Measurements from ENCODE around the gene NTN4. TPM values are rescaled to one million over a fixed set of nuclear protein-coding genes. Genes with fewer than 3 reads are reported as not detected.

NTN4 gene
- total and polyA plus RNA-seq, 10 of the 15 experiments (the other 5 are each of a cell fraction or from before 2014, with no cell fraction given): 0.15 TPM; not detected in 9

- H4K20me1 ChIP-seq (ENCODE audit: control insufficient read depth, insufficient read depth): no peaks in the 10 kb centered on the region
- no peak for FAIRE-seq
- no peak overlapping the region for H3K27ac ChIP-seq (ENCODE audit: control insufficient read depth, insufficient read depth)
- no peak overlapping the region for H2AFZ ChIP-seq (ENCODE audit: control insufficient read depth, low read depth, low read length)
- no peak for DNase-seq (ENCODE audit: low read depth, low spot score)
- CTCF ChIA-PET: interaction anchor here (2.4 kb wide), 1 partner anchor 8 kb away, joined by 6 read pairs; no protein-coding TSS in a partner anchor
- BruUV-seq (replicated peaks): no TSS peak
- RAD21 ChIA-PET (ENCODE audit: unreplicated experiment): no interaction called here
- no peaks in the 10 kb centered on the region for H3K9me3 ChIP-seq (replicated peaks; ENCODE audit: control insufficient read depth, insufficient read depth, low read length)
- no peak overlapping the region for H3K9ac ChIP-seq (ENCODE audit: control insufficient read depth, insufficient read depth, low read length)
- SMC1A ChIA-PET (ENCODE audit: uncharacterized antibody, unreplicated experiment): no interaction called here
- no peaks in the 10 kb centered on the region for H3K36me3 ChIP-seq (ENCODE audit: control insufficient read depth in 2 of 2, insufficient read depth in 2 of 2, low read length in 1 of 2)
- intact Hi-C loops (cut with micrococcal nuclease; ENCODE audit: unreplicated experiment): no loop called here
- no peak for ATAC-seq
- no peaks in the 10 kb centered on the region for H3K79me2 ChIP-seq (ENCODE audit: control insufficient read depth, insufficient read depth, low read length)
- no peak overlapping the region for H3K4me2 ChIP-seq (ENCODE audit: control insufficient read depth, insufficient read depth)
- no peak overlapping the region for H3K4me3 ChIP-seq
- in situ Hi-C loops (cut with MboI): no loop called here
- POLR2A ChIA-PET: no interaction called here
- H3K27me3 ChIP-seq (replicated peaks in 1 of 2; ENCODE audit: control insufficient read depth in 2 of 2, insufficient read depth in 2 of 2, low read length in 1 of 2): no peaks in the 10 kb centered on the region
- H3K4me1 ChIP-seq (ENCODE audit: control insufficient read depth, insufficient read depth, low read length): no peaks in the 10 kb centered on the region
- TF ChIP-seq RAD51 (IDR thresholded peaks at IDR 0.05): no peak
- TF ChIP-seq ZNF24 (IDR thresholded peaks at IDR 0.05): no peak
- TF ChIP-seq MXI1 (IDR thresholded peaks at IDR 0.05; ENCODE audit: low read depth, low read length): no peak
- TF ChIP-seq TAF1 (IDR thresholded peaks at IDR 0.05; ENCODE audit: borderline replicate concordance, low read depth, low read length): no peak
- TF ChIP-seq SPI1 (IDR thresholded peaks at IDR 0.05; ENCODE audit: borderline replicate concordance, insufficient read depth, low read depth, low read length): no peak
- no peak for TF ChIP-seq JUNB (IDR thresholded peaks at IDR 0.05)
- TF ChIP-seq, protein P1, sequence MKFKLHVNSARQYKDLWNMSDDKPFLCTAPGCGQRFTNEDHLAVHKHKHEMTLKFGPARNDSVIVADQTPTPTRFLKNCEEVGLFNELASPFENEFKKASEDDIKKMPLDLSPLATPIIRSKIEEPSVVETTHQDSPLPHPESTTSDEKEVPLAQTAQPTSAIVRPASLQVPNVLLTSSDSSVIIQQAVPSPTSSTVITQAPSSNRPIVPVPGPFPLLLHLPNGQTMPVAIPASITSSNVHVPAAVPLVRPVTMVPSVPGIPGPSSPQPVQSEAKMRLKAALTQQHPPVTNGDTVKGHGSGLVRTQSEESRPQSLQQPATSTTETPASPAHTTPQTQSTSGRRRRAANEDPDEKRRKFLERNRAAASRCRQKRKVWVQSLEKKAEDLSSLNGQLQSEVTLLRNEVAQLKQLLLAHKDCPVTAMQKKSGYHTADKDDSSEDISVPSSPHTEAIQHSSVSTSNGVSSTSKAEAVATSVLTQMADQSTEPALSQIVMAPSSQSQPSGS (IDR thresholded peaks at IDR 0.05; ENCODE audit: low read length): no peak
- TF ChIP-seq PAX5 (IDR thresholded peaks at IDR 0.05; ENCODE audit: borderline replicate concordance, low read depth, low read length): no peak
- no peak for TF ChIP-seq IRF3 (IDR thresholded peaks at IDR 0.05)
- TF ChIP-seq IKZF2 (IDR thresholded peaks at IDR 0.05): no peak
- no peak for TF ChIP-seq NR2C2 (IDR thresholded peaks at IDR 0.05; ENCODE audit: borderline replicate concordance, control insufficient read depth, insufficient read length, low read depth)
- TF ChIP-seq, protein P2, sequence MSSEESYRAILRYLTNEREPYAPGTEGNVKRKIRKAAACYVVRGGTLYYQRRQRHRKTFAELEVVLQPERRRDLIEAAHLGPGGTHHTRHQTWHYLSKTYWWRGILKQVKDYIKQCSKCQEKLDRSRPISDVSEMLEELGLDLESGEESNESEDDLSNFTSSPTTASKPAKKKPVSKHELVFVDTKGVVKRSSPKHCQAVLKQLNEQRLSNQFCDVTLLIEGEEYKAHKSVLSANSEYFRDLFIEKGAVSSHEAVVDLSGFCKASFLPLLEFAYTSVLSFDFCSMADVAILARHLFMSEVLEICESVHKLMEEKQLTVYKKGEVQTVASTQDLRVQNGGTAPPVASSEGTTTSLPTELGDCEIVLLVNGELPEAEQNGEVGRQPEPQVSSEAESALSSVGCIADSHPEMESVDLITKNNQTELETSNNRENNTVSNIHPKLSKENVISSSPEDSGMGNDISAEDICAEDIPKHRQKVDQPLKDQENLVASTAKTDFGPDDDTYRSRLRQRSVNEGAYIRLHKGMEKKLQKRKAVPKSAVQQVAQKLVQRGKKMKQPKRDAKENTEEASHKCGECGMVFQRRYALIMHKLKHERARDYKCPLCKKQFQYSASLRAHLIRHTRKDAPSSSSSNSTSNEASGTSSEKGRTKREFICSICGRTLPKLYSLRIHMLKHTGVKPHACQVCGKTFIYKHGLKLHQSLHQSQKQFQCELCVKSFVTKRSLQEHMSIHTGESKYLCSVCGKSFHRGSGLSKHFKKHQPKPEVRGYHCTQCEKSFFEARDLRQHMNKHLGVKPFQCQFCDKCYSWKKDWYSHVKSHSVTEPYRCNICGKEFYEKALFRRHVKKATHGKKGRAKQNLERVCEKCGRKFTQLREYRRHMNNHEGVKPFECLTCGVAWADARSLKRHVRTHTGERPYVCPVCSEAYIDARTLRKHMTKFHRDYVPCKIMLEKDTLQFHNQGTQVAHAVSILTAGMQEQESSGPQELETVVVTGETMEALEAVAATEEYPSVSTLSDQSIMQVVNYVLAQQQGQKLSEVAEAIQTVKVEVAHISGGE (CRISPR knock-in tag; IDR thresholded peaks at IDR 0.05): no peak
- no peak for TF ChIP-seq NFXL1 (IDR thresholded peaks at IDR 0.05; ENCODE audit: borderline replicate concordance)
- no peak for TF ChIP-seq HSF1 (IDR thresholded peaks at IDR 0.05; ENCODE audit: low read depth, low read length)
Measured at GRCh38 chr12:95615749-95616148, 174.8 kb downstream of the NTN4 start.
